Measurements from ENCODE around the gene ZNF175.
A peak's percentile ranks its signal among the peaks of the same experiment; 100 is the strongest.

Gene ZNF175

GRCh38 chr19:51552608-51552995 lies 18.5 kb upstream of the ZNF175 start:
- Histone ChIP-seq H3K36me3 (ENCODE audit: control insufficient read depth, insufficient read depth, low read length) (no peaks in the 10 kb centered on the region), H3K4me3 (ENCODE audit: low read depth, low read length) (no peak overlapping the region), H3K27me3 (ENCODE audit: control insufficient read depth, insufficient read depth, low read length) (peaks cover 6% of the 10 kb centered on the region), H3K9ac (ENCODE audit: low read depth, low read length) (no peak overlapping the region), H3K9me3 (ENCODE audit: control insufficient read depth, insufficient read depth, low read length) (no peaks in the 10 kb centered on the region), H3K4me1 (ENCODE audit: control insufficient read depth, insufficient read depth, low read length) (peaks cover 2% of the 10 kb centered on the region)

- Histone ChIP-seq H3K9me3 (ENCODE audit: control insufficient read depth, insufficient read depth, low read length) (no peaks in the 10 kb centered on the region), H3K9ac (ENCODE audit: low read depth, low read length) (no peak overlapping the region), H3K4me3 (ENCODE audit: low read depth, low read length) (peak overlapping the region; percentile 48), H3K4me1 (ENCODE audit: control insufficient read depth, insufficient read depth, low read length) (peaks cover 2% of the 10 kb centered on the region), H3K36me3 (ENCODE audit: control insufficient read depth, insufficient read depth, low read length) (no peaks in the 10 kb centered on the region), H3K27me3 (ENCODE audit: control insufficient read depth, insufficient read depth, low read length) (peaks cover 6% of the 10 kb centered on the region)
These were observed 17.9 kb upstream of the ZNF175 start for GRCh38 chr19:51552996-51553725.

GRCh38 chr19:51559240-51559639 lies 11.8 kb upstream of the ZNF175 start:
- Histone ChIP-seq H3K36me3 (ENCODE audit: control insufficient read depth, insufficient read depth, low read length) (no peaks in the 10 kb centered on the region), H3K9ac (ENCODE audit: low read depth, low read length) (no peak overlapping the region), H3K4me3 (ENCODE audit: low read depth, low read length) (no peak overlapping the region), H3K27me3 (ENCODE audit: control insufficient read depth, insufficient read depth, low read length) (peaks cover 29% of the 10 kb centered on the region), H3K4me1 (ENCODE audit: control insufficient read depth, insufficient read depth, low read length) (no peaks in the 10 kb centered on the region), H3K9me3 (ENCODE audit: control insufficient read depth, insufficient read depth, low read length) (no peaks in the 10 kb centered on the region)

- Histone ChIP-seq H3K36me3 (ENCODE audit: control insufficient read depth, insufficient read depth, low read length) (no peaks in the 10 kb centered on the region), H3K27me3 (ENCODE audit: control insufficient read depth, insufficient read depth, low read length) (peaks cover 34% of the 10 kb centered on the region), H3K4me1 (ENCODE audit: control insufficient read depth, insufficient read depth, low read length) (no peaks in the 10 kb centered on the region), H3K9ac (ENCODE audit: low read depth, low read length) (no peak overlapping the region), H3K9me3 (ENCODE audit: control insufficient read depth, insufficient read depth, low read length) (no peaks in the 10 kb centered on the region), H3K4me3 (ENCODE audit: low read depth, low read length) (no peak overlapping the region)
These were observed 10.7 kb upstream of the ZNF175 start for GRCh38 chr19:51560339-51560738.

GRCh38 chr19:51564791-51565190 lies 6.3 kb upstream of the ZNF175 start:
- Histone ChIP-seq H3K9me3 (ENCODE audit: control insufficient read depth, insufficient read depth, low read length) (no peaks in the 10 kb centered on the region), H3K4me1 (ENCODE audit: control insufficient read depth, insufficient read depth, low read length) (no peaks in the 10 kb centered on the region), H3K27me3 (ENCODE audit: control insufficient read depth, insufficient read depth, low read length) (peaks cover 32% of the 10 kb centered on the region), H3K36me3 (ENCODE audit: control insufficient read depth, insufficient read depth, low read length) (no peaks in the 10 kb centered on the region), H3K9ac (ENCODE audit: low read depth, low read length) (no peak overlapping the region), H3K4me3 (ENCODE audit: low read depth, low read length) (no peak overlapping the region)

GRCh38 chr19:51565583-51565982 lies 5.5 kb upstream of the ZNF175 start:
- no peaks in the 10 kb centered on the region for H3K9me3 ChIP-seq (ENCODE audit: control insufficient read depth, insufficient read depth, low read length)
- H3K4me1 ChIP-seq (ENCODE audit: control insufficient read depth, insufficient read depth, low read length), result no peaks in the 10 kb centered on the region
- H3K9ac ChIP-seq (ENCODE audit: low read depth, low read length), result no peak overlapping the region
- H3K36me3 ChIP-seq (ENCODE audit: control insufficient read depth, insufficient read depth, low read length), result no peaks in the 10 kb centered on the region
- H3K27me3 ChIP-seq (ENCODE audit: control insufficient read depth, insufficient read depth, low read length), result peaks cover 24% of the 10 kb centered on the region
- H3K4me3 ChIP-seq (ENCODE audit: low read depth, low read length), result no peak overlapping the region

GRCh38 chr19:51566489-51567100 lies 4.5 kb upstream of the ZNF175 start:
- Histone ChIP-seq H3K4me3 (ENCODE audit: low read depth, low read length) (no peak overlapping the region), H3K27me3 (ENCODE audit: control insufficient read depth, insufficient read depth, low read length) (peaks cover 23% of the 10 kb centered on the region), H3K9ac (ENCODE audit: low read depth, low read length) (no peak overlapping the region), H3K4me1 (ENCODE audit: control insufficient read depth, insufficient read depth, low read length) (no peaks in the 10 kb centered on the region), H3K9me3 (ENCODE audit: control insufficient read depth, insufficient read depth, low read length) (no peaks in the 10 kb centered on the region), H3K36me3 (ENCODE audit: control insufficient read depth, insufficient read depth, low read length) (no peaks in the 10 kb centered on the region)

GRCh38 chr19:51567583-51567982 lies 3.5 kb upstream of the ZNF175 start:
- H3K9me3 ChIP-seq (ENCODE audit: control insufficient read depth, insufficient read depth, low read length), result no peaks in the 10 kb centered on the region
- no peaks in the 10 kb centered on the region for H3K36me3 ChIP-seq (ENCODE audit: control insufficient read depth, insufficient read depth, low read length)
- H3K4me3 ChIP-seq (ENCODE audit: low read depth, low read length), result no peak overlapping the region
- no peak overlapping the region for H3K9ac ChIP-seq (ENCODE audit: low read depth, low read length)
- no peaks in the 10 kb centered on the region for H3K4me1 ChIP-seq (ENCODE audit: control insufficient read depth, insufficient read depth, low read length)
- H3K27me3 ChIP-seq (ENCODE audit: control insufficient read depth, insufficient read depth, low read length), result peaks cover 21% of the 10 kb centered on the region

- Histone ChIP-seq H3K4me1 (ENCODE audit: control insufficient read depth, insufficient read depth, low read length) (no peaks in the 10 kb centered on the region), H3K4me3 (ENCODE audit: low read depth, low read length) (no peak overlapping the region), H3K9me3 (ENCODE audit: control insufficient read depth, insufficient read depth, low read length) (no peaks in the 10 kb centered on the region)
These were observed 2.6 kb upstream of the ZNF175 start for GRCh38 chr19:51568456-51568855.

GRCh38 chr19:51571599-51571998 lies 516 bp downstream of the ZNF175 start:
- H3K4me1 ChIP-seq (ENCODE audit: control insufficient read depth, insufficient read depth, low read length), result no peaks in the 10 kb centered on the region
- H3K36me3 ChIP-seq (ENCODE audit: control insufficient read depth, insufficient read depth, low read length), result peaks cover 9% of the 10 kb centered on the region
- peaks cover 4% of the 10 kb centered on the region for H3K27me3 ChIP-seq (ENCODE audit: control insufficient read depth, insufficient read depth, low read length)
- peak overlapping the region; percentile 74 for H3K9ac ChIP-seq (ENCODE audit: low read depth, low read length)
- H3K4me3 ChIP-seq (ENCODE audit: low read depth, low read length), result peak overlapping the region; percentile 86
- H3K9me3 ChIP-seq (ENCODE audit: control insufficient read depth, insufficient read depth, low read length), result no peaks in the 10 kb centered on the region

More at GRCh38 chr19:51568456-51568855, 2.6 kb upstream of the ZNF175 start:
- Histone ChIP-seq H3K36me3 (ENCODE audit: control insufficient read depth, insufficient read depth, low read length) (peaks cover 5% of the 10 kb centered on the region), H3K9ac (ENCODE audit: low read depth, low read length) (no peak overlapping the region), H3K27me3 (ENCODE audit: control insufficient read depth, insufficient read depth, low read length) (peaks cover 21% of the 10 kb centered on the region)

- H3K36me3 ChIP-seq (ENCODE audit: control insufficient read depth, insufficient read depth, low read length), result peaks cover 9% of the 10 kb centered on the region
- no peaks in the 10 kb centered on the region for H3K4me1 ChIP-seq (ENCODE audit: control insufficient read depth, insufficient read depth, low read length)
- H3K9me3 ChIP-seq (ENCODE audit: control insufficient read depth, insufficient read depth, low read length), result no peaks in the 10 kb centered on the region
- no peak overlapping the region for H3K9ac ChIP-seq (ENCODE audit: low read depth, low read length)
- peak overlapping the region; percentile 86 for H3K4me3 ChIP-seq (ENCODE audit: low read depth, low read length)
- H3K27me3 ChIP-seq (ENCODE audit: control insufficient read depth, insufficient read depth, low read length), result peaks cover 4% of the 10 kb centered on the region
These were observed 1.3 kb downstream of the ZNF175 start for GRCh38 chr19:51572410-51572809.

GRCh38 chr19:51572908-51573307 lies 1.8 kb downstream of the ZNF175 start:
- Histone ChIP-seq H3K27me3 (ENCODE audit: control insufficient read depth, insufficient read depth, low read length) (peaks cover 2% of the 10 kb centered on the region), H3K4me1 (ENCODE audit: control insufficient read depth, insufficient read depth, low read length) (no peaks in the 10 kb centered on the region), H3K9me3 (ENCODE audit: control insufficient read depth, insufficient read depth, low read length) (no peaks in the 10 kb centered on the region), H3K9ac (ENCODE audit: low read depth, low read length) (no peak overlapping the region), H3K4me3 (ENCODE audit: low read depth, low read length) (no peak overlapping the region), H3K36me3 (ENCODE audit: control insufficient read depth, insufficient read depth, low read length) (peaks cover 9% of the 10 kb centered on the region)

Data from iPS-15b (cell line).